HUES6 (cell line): ENCODE measurements around the gene TNIP1.

Source experiments
- H3K27ac ChIP-seq: 2 replicates; pipeline ENCODE4 v1.7.0; 2013; ENCODE audit warnings: low read depth, mild to moderate bottlenecking, low read length, inconsistent platforms
- H3K27me3 ChIP-seq: 2 replicates; pipeline ENCODE4 v1.6.1; 2013; ENCODE audit warnings: low read length; ENCODE audit not compliant: control insufficient read depth, insufficient read depth
- H3K36me3 ChIP-seq: 2 replicates; pipeline ENCODE4 v1.6.1; 2013; ENCODE audit warnings: low read length; ENCODE audit not compliant: control insufficient read depth, insufficient read depth
- H3K4me1 ChIP-seq: 2 replicates; pipeline ENCODE4 v1.6.1; 2013; ENCODE audit warnings: low read length; ENCODE audit not compliant: control insufficient read depth, insufficient read depth
- H3K4me3 ChIP-seq: 2 replicates; pipeline ENCODE4 v1.5.1; 2013; ENCODE audit warnings: low read depth, low read length
- H3K9ac ChIP-seq: one replicate; pipeline ENCODE4 v1.6.1; 2013; ENCODE audit warnings: mild to moderate bottlenecking, low read length
- H3K9me3 ChIP-seq: 2 replicates; pipeline ENCODE4 v1.6.1; 2013; ENCODE audit warnings: low read depth, low read length; ENCODE audit not compliant: control insufficient read depth, insufficient read depth

Gene TNIP1

GRCh38 chr5:151063142-151063989 lies 17.5 kb downstream of the TNIP1 start:
- peaks cover 44% of the 10 kb centered on the region for H3K36me3 ChIP-seq
- H3K9me3 ChIP-seq, result no peaks in the 10 kb centered on the region
- no peak overlapping the region for H3K9ac ChIP-seq
- H3K4me1 ChIP-seq, result peaks cover 11% of the 10 kb centered on the region; the same call in 1 of the 2 replicates
- no peak overlapping the region for H3K4me3 ChIP-seq
- no peak overlapping the region for H3K27ac ChIP-seq
- no peaks in the 10 kb centered on the region for H3K27me3 ChIP-seq

GRCh38 chr5:151062405-151063141 lies 18.3 kb downstream of the TNIP1 start:
- H3K36me3 ChIP-seq, result peaks cover 45% of the 10 kb centered on the region
- no peaks in the 10 kb centered on the region for H3K27me3 ChIP-seq
- no peak overlapping the region for H3K27ac ChIP-seq
- H3K9ac ChIP-seq, result no peak overlapping the region
- H3K4me1 ChIP-seq, result peaks cover 11% of the 10 kb centered on the region; the same call in 1 of the 2 replicates
- no peak overlapping the region for H3K4me3 ChIP-seq
- no peaks in the 10 kb centered on the region for H3K9me3 ChIP-seq

GRCh38 chr5:151060742-151061141 lies 20.1 kb downstream of the TNIP1 start:
- H3K4me3 ChIP-seq, result no peak overlapping the region
- no peak overlapping the region for H3K9ac ChIP-seq
- H3K9me3 ChIP-seq, result no peaks in the 10 kb centered on the region
- no peaks in the 10 kb centered on the region for H3K27me3 ChIP-seq
- H3K4me1 ChIP-seq, result peaks cover 7% of the 10 kb centered on the region; the same call in 1 of the 2 replicates
- H3K36me3 ChIP-seq, result peaks cover 54% of the 10 kb centered on the region
- H3K27ac ChIP-seq, result no peak overlapping the region

GRCh38 chr5:151058891-151059489 lies 21.8 kb downstream of the TNIP1 start:
- Histone ChIP-seq H3K36me3 (peaks cover 63% of the 10 kb centered on the region), H3K27me3 (no peaks in the 10 kb centered on the region), H3K9ac (no peak overlapping the region), H3K9me3 (no peaks in the 10 kb centered on the region), H3K27ac (no peak overlapping the region), H3K4me3 (no peak overlapping the region), H3K4me1 (peaks cover 7% of the 10 kb centered on the region; the same call in 1 of the 2 replicates)

GRCh38 chr5:151058301-151058700 lies 22.5 kb downstream of the TNIP1 start:
- Histone ChIP-seq H3K4me1 (peaks cover 4% of the 10 kb centered on the region; the same call in 1 of the 2 replicates), H3K27me3 (no peaks in the 10 kb centered on the region), H3K9me3 (no peaks in the 10 kb centered on the region), H3K27ac (no peak overlapping the region), H3K9ac (no peak overlapping the region), H3K36me3 (peaks cover 66% of the 10 kb centered on the region), H3K4me3 (no peak overlapping the region)

- no peaks in the 10 kb centered on the region for H3K27me3 ChIP-seq
- no peak overlapping the region for H3K27ac ChIP-seq
- H3K9ac ChIP-seq, result no peak overlapping the region
- H3K4me1 ChIP-seq, result no peaks in the 10 kb centered on the region
- no peaks in the 10 kb centered on the region for H3K9me3 ChIP-seq
- no peak overlapping the region for H3K4me3 ChIP-seq
- H3K36me3 ChIP-seq, result peaks cover 50% of the 10 kb centered on the region
Measured at GRCh38 chr5:151056379-151057325, 24.2 kb downstream of the TNIP1 start.

GRCh38 chr5:151055336-151055735 lies 25.5 kb downstream of the TNIP1 start:
- H3K9ac ChIP-seq, result no peak overlapping the region
- H3K4me3 ChIP-seq, result no peak overlapping the region
- H3K27me3 ChIP-seq, result no peaks in the 10 kb centered on the region
- H3K27ac ChIP-seq, result no peak overlapping the region
- H3K4me1 ChIP-seq, result no peaks in the 10 kb centered on the region
- H3K36me3 ChIP-seq, result peaks cover 44% of the 10 kb centered on the region
- H3K9me3 ChIP-seq, result no peaks in the 10 kb centered on the region

GRCh38 chr5:151054709-151055108 lies 26.1 kb downstream of the TNIP1 start:
- Histone ChIP-seq H3K36me3 (peaks cover 40% of the 10 kb centered on the region), H3K4me1 (no peaks in the 10 kb centered on the region), H3K4me3 (no peak overlapping the region), H3K9me3 (no peaks in the 10 kb centered on the region), H3K9ac (no peak overlapping the region), H3K27ac (no peak overlapping the region), H3K27me3 (no peaks in the 10 kb centered on the region)

- no peak overlapping the region for H3K27ac ChIP-seq
- H3K36me3 ChIP-seq, result peaks cover 43% of the 10 kb centered on the region
- H3K9ac ChIP-seq, result no peak overlapping the region
Measured at GRCh38 chr5:151053796-151054462, 26.9 kb downstream of the TNIP1 start.

GRCh38 chr5:151052836-151053235 lies 28.0 kb downstream of the TNIP1 start:
- Histone ChIP-seq H3K27ac (no peak overlapping the region), H3K9ac (no peak overlapping the region), H3K4me3 (no peak overlapping the region), H3K4me1 (no peaks in the 10 kb centered on the region), H3K9me3 (no peaks in the 10 kb centered on the region), H3K27me3 (no peaks in the 10 kb centered on the region), H3K36me3 (peaks cover 43% of the 10 kb centered on the region)

More at GRCh38 chr5:151053796-151054462, 26.9 kb downstream of the TNIP1 start:
- Histone ChIP-seq H3K27me3 (no peaks in the 10 kb centered on the region), H3K4me3 (no peak overlapping the region), H3K9me3 (no peaks in the 10 kb centered on the region), H3K4me1 (no peaks in the 10 kb centered on the region)
